Epithelial cell of esophagus (primary cell): ENCODE results near the gene ARHGAP26.
A peak's percentile ranks its signal among the peaks of the same experiment; 100 is the strongest.

Experiments
- DNase-seq: peaks from one replicate; pipeline ENCODE4 v3.0.0; 2010; ENCODE audit warnings: low read depth
- H3K4me3 ChIP-seq: 2 replicates; pipeline ENCODE4 v1.5.1; 2011; ENCODE audit warnings: mild to moderate bottlenecking, low read length, control low read depth
- CTCF ChIP-seq: IDR thresholded peaks from 2 replicates; pipeline ENCODE4 v1.5.1; 2011; ENCODE audit warnings: low read depth, mild to moderate bottlenecking, low read length, control low read depth, inconsistent platforms; ENCODE audit not compliant: insufficient read depth; ENCODE audit errors: missing control alignments

The ARHGAP26 gene

GRCh38 chr5:143140492-143141203, 370.5 kb downstream of the ARHGAP26 start:
- no peak overlapping the region for H3K4me3 ChIP-seq
- DNase-seq: peak; percentile 82
- no peak for TF ChIP-seq CTCF

GRCh38 chr5:143141652-143142051, 371.5 kb downstream of the ARHGAP26 start:
- DNase-seq: peak; percentile 14
- no peak overlapping the region for H3K4me3 ChIP-seq
- TF ChIP-seq CTCF: no peak

DNA sequence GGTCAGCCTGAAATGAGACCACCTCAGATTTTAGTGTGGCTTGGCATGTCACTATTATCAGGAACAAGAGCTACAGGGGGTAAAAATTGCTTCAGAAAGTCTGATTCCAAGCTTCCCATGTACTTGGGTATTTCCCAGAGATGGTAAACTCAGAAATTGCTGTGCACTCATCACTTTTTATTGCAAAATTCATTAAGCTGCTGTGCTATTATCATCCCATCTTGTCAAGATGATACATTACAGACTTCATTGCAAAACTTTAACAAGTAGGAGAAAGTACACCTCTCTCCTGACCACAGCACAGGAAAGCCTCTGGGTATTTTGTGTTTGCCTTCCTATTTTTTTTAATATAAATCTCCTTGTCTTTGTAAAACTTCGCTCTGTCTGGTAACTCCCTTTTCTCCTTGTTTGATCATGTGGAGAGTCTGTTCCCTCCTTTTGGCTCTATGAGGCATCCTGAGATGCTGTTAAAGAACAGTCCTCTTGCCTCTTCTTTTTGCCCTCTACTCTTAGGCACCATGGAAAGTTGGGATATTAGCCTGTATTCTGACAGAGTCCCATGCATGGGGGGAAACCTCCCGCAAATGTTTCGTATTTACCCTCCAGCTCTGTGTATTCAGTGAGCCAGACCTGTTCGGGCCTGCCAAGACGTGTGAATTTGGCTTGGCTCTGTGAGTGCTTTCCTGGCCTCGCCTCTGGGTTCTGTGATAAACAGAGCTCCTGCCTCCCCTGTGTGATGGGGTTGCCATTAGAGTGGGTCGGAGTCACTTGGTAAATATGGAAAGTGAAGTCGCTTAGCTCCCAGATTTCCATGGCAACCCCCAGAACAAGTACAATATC, 372.6 kb downstream of the ARHGAP26 start:
- peak overlapping the region; percentile 17 for H3K4me3 ChIP-seq
- TF ChIP-seq CTCF: no peak
- peak; percentile 96 for DNase-seq

- DNase-seq: peak; percentile 77
- TF ChIP-seq CTCF: no peak
- H3K4me3 ChIP-seq: no peak overlapping the region
These were observed 373.8 kb downstream of the ARHGAP26 start for GRCh38 chr5:143143973-143144372.

- DNase-seq: peak; percentile 31
- no peak overlapping the region for H3K4me3 ChIP-seq
- no peak for TF ChIP-seq CTCF
These were observed 375.3 kb downstream of the ARHGAP26 start for GRCh38 chr5:143145243-143146160.

DNA sequence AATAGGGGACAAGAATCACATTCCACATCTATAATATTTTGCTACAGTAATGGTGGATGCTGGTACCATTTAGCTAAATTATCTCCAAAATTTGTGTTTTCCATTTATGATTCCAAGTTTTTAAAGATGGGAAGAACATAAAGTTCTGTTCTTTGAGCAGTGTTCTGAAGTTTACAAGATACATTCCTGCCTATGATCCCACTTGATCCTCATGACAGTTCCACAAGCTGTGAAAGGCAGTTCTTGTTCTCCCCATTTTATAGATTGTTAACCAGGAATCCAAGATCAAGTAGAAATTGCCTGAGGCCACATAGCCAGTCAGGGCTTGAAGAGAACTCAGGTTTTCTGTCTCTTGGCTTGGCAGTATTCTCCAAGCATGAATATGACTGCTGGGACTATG, 376.0 kb downstream of the ARHGAP26 start:
- no peak for TF ChIP-seq CTCF
- H3K4me3 ChIP-seq: no peak overlapping the region
- peak; percentile 27 for DNase-seq
